GM18861 (cell line): Measurements from ENCODE around the gene ATP2A1.
"Not testable (repeated sequence)": the region's sequence is repeated elsewhere in the genome, so short reads cannot be mapped to it uniquely, and the experiment has no call there.

Experiments used
- ATAC-seq: cut with Tn5 transposase; IDR thresholded peaks from one replicate; pipeline ENCODE4 v1.9.1; 2021; ENCODE audit not compliant: unreplicated experiment

ATP2A1 gene

DNA sequence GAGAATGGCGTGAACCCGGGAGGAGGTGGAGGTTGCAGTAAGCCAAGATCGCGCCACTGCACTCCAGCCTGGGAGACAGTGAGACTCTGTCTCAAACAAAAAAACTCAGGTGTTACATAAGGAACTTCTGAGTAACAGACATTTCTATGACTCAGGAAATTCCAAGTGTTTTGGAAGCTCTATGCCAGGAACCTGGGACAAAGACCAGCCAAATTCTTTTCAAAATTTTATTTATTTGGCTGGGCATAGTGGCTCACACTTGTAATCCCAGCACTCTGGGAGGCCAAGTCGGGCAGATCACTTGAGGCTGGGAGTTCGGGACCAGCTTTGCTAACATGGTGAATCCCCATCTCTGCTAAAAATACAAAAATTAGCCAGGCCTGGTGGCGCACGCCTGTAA is 19.9 kb upstream of the ATP2A1 start:
- no peak for ATAC-seq

DNA sequence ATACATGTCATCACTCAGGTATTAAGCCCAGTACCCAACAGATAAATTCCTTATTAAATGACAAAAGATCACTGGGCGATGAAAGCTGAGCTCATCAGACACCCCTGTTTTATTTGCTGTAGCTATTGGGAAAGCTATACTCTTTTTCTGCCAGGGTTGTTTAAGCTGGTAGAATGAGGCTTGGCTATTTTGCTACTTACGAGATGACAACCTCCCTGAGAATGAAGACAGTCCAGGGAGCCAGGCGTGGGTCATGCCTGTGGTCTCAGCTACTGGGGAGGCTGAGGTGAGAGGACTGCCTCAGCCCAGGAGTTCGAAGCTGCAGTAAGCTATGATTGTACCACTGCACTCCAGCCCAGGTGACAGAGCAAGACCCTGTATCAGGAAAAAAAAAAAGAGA is 19.0 kb upstream of the ATP2A1 start:
- no peak for ATAC-seq

DNA sequence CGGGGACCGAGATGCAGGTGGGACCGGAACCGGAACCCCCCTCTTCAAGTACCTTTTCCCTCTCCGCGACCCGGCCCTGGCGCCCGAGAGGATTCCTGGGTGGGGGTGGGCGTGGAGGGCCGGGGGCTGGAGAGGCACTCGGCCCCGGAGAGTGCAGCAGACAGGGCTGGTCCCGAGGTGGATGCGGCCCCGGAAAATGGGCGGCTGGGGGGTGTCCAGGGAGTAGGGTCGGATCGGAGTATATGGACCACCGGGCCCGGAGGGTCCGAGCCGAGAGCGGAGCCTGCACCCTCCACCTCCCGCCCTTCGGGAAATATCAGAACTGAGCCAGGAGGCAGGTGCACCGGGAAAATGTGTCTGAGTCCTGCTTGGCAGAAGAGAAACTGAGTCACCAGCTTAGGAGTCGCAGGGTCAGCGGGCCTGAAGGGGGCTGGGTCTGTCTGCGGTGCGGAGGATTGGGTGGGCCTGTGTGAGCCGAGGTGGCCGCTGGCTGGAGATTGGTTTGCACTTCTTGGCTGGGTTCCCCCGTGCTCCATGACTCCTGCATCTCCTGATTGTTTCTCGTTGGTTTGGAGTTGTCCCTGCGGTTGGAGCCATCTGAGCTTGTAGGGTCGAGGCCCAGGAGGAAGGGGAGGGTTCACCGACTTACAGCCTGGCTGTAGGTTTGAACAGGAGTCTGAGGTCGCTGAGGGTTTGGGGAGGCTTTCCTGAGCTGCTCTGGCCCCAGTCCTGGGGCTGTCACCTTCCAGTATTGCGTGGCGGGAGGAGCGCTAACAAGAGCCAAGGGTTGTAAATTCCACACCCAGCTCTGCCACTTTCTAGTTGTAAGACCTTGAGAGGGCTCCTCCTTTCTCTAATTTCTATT is 14.1 kb upstream of the ATP2A1 start:
- ATAC-seq: no peak

DNA sequence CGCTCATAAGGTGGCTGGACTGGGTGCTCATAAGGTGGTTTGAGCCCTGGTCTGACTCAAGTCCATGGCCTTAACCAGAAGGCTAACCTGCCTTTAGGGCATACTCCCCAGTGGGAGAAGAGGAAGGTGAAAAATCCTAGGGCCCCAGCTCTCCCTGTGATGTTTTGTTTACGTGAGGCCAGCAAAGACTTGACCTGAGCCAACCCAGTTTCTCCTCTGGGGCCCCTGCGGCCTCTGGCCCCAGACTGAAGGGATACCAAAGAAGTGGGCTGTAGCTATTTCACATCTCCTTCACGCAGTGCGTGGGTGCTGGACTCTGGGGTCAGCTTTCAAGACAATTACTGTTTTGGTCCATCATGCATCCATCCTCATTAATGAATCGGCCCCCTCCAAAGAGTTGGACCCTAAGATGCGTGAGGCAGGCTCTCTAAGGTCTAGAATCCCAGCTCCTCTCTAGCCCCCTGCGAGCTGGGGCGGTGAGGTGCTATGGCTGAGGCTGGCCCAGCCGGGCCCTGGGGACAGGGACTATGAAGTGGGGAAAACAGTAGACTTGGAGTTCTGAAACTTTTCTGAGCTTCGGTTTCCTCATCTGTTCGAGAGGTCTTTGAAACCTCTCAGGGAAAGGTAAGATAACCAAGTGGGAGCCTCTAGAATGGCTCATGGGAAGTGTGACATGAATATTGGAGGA is 13.1 kb upstream of the ATP2A1 start:
- ATAC-seq: no peak

DNA sequence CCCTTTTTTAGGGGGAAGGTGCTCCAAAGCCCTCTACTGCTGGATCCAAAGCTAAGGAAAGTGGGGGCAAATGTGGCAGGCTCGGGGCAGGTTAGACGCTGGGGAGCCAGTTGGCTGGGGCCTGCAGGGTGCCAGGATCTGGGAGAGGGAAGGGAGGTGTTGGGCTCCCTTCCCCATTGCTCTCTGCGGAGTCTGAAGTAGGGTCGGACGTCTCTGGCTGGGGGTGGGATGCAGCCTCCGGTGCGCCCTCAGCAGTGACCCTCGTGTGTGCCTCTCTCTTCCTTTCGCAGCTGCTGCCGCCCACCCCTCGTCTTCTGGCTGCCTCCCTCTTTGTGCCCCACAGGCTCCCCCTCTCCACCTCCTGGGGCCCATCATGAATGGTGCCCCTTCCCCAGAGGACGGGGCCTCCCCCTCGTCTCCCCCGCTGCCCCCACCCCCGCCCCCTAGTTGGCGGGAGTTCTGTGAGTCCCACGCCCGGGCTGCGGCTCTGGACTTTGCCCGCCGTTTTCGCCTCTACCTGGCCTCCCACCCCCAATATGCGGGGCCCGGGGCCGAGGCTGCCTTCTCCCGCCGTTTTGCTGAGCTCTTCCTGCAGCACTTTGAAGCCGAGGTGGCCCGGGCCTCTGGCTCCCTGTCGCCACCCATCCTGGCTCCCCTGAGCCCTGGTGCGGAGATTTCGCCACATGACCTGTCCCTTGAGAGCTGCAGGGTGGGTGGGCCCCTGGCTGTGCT is 12.4 kb upstream of the ATP2A1 start:
- no peak for ATAC-seq

DNA sequence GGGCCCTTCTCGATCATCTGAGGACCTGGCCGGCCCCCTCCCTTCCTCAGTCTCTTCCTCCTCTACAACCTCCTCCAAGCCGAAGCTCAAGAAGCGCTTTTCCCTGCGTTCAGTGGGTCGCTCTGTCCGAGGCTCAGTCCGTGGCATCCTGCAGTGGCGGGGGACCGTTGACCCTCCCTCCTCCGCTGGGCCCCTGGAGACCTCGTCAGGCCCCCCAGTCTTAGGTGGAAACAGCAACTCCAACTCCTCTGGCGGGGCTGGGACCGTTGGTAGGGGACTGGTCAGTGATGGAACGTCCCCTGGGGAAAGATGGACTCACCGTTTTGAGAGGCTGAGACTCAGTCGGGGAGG is 11.9 kb upstream of the ATP2A1 start:
- ATAC-seq: no peak

DNA sequence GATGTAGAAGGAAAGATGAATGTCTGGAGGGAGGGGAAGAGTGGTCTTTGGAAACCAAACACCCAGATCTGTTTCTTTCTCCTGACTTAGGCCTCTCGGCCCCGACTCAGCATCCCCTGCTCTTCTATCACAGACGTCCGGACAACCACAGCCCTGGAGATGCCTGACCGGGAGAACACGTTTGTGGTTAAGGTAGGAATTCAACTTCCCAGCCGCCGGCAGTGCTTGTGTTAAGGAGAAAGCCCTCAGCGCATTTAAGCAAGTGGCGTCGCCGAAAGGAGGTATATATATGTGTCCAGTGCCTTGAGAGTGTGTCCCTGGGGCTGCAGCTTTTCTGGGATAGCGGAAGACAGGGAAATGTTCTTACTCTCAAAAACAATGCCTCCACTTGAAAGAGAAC is 11.0 kb upstream of the ATP2A1 start:
- no peak for ATAC-seq

DNA sequence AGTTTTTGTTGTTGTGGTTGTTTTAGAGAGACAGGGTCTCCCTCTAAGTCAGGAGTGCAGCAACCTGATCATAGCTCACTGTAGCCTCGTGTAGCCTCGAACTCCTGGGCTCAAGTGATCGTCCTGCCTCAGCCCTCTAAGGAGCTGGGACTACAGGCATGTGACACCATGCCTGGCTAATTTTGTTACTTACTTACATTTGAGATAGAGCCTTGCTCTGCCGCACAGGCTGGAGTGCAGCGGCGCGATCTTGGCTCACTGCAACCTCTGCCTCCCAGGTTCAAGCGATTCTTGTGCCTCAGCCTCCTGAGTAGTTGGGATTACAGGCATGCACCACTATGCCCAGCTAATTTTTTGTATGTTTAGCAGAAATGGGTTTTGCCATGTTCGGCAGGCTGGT is 10.6 kb upstream of the ATP2A1 start:
- ATAC-seq: not testable (repeated sequence)

DNA sequence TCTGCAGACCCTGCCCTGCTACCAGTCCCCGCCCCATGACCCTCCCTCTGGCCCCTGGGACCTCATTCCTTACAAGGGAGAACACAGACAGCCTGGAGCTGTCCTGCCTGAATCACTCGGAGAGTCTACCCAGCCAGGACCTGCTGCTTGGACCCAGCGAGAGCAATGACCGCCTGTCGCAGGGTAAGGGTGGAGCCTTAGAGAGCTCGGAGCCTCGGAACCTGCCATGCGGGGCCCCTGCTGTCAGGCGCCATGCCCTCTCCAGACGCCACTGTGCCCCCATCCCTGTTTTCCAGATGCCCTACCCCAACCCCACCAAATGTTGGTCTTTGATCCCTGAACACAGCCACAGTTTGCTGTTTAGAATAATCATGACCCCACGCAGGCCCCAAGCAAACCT is 9.1 kb upstream of the ATP2A1 start:
- no peak for ATAC-seq

DNA sequence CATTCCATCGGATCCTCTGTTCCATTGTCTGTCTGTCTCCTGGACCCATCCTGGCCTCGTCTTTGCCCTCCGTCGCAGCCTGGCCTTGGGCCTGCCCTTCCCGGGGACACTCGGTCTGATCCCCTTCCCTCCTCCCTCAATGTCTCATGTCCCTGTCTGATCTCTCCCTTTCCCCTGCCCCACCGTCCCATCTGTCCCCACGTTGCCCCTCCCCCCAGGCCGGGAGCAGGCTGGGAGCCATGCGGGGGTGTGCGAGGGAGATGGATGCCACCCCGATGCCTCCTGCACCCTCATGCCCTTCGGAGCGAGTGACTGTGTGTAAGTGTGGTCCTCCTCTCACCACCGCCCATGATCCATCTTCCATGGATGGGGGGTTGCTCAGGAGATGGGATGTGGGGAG is 5.3 kb upstream of the ATP2A1 start:
- ATAC-seq: no peak

DNA sequence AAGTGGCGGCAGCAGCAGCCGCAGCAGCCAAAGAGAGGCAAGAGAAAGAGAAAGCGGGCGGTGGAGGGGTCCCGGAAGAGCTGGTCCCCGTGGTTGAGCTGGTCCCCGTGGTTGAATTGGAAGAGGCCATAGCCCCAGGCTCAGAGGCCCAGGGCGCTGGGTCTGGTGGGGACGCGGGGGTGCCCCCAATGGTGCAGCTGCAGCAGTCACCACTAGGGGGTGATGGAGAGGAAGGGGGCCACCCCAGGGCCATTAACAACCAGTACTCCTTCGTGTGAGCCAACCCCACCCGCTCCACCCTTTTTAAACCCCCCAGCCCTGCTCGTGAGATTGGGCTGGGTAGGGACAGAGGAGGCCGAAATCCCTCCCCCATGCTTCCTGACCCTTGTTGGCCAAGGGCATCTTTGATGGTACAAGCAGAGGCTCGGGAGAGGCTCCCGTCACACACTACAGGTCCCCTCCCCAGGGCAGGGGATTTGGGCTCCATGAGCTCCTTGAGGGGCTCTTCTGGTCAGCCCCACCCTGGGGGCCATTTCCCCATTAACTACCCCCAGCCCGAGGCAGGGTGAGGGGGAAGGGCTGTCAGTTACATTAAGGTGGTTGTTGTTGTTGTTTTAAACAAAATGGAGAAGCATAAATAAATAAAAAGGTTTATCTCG is 4.6 kb upstream of the ATP2A1 start:
- no peak for ATAC-seq

DNA sequence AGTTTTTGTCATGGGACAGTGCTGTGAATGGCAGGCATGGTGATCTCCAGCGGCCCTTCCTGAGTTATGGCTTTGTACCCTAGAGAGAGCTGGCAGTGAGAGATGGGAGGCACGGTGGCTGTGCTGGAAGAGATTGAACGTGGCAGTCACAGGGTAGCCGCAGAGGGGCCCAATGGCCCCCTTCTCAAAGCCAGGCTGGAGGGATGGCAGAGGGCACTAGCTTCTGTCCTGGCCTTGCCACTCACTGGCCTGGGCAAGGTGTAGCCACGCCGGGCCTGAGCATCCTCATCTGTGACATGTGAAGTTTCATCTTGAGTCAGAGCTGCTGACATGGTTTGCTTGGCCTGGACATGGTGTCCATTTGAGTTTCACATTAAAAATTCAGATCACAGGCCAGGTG is 3.9 kb upstream of the ATP2A1 start:
- ATAC-seq: no peak

DNA sequence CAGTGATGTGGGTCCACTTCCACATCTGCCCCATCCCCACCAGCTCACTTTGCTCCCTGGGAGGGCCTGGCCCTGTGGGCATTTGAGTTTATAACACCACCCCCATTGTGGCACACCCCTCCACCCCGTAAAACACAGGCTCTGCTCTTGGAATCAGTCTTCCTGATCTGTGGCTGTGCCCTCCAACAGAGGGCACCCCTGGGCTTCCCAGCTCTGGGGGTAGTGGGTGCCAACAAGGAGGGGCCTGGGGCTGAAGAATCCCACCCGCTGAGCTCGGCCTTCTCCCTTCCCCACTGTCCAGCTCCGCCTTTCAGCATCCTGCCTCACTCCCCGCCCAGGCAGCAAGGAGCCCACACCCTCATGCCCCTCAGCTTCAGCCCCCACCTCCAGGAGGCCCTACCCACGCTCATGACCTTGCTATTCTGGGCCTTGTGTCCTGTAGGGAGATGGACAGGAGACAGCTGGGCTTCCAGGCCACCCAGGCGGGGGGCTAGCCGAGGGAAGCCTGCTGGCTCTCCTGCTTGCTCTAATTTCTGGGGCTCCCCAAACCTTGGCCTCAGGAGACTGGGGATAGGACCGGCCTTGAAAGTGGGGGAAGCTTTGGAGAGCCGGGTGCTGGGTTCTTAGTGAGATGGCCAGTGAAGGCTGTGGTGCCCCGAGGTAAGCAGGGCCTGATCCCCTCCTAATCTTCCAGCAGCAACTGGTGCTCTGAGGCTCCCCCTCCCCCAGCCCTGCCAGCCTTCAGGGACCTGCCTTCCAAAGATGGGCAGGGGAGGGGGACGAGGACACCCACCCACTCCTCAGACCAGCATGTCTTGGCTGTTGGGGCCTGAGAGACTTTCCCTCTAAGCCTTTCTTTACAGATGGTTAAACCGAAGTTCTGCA is 2.9 kb upstream of the ATP2A1 start:
- no peak for ATAC-seq

DNA sequence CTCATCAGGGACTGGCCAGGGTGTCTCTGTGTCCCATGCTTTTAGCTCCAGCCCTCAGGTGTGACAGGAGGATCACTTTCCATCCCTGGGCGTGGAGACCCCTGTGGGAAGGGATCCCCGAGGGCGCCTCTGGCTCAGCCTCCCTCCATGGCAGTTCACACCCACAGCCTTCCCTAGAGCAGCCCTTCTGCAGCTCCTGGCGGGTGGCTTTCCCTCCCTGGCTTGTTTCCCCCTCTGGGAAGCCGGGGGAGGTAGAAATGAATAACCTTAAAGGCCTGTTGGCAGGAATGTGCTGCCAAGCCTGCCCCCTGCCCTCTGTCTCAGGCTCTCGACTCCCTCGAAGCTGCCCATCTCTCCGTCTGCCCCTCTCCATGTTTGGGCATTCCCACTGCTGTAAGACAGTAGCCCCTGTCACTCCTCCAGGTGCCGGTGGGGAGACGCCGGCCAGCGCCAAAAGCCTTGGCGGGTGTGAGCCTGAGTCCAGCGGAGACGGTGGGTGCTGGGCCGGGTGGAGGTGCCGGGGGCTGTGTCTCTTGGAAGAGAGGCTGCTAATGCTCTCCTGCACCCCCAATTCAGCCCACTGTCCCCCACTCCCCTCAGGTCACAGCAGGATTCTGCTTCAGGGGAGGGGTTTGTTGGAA is 2.1 kb upstream of the ATP2A1 start:
- no peak for ATAC-seq

DNA sequence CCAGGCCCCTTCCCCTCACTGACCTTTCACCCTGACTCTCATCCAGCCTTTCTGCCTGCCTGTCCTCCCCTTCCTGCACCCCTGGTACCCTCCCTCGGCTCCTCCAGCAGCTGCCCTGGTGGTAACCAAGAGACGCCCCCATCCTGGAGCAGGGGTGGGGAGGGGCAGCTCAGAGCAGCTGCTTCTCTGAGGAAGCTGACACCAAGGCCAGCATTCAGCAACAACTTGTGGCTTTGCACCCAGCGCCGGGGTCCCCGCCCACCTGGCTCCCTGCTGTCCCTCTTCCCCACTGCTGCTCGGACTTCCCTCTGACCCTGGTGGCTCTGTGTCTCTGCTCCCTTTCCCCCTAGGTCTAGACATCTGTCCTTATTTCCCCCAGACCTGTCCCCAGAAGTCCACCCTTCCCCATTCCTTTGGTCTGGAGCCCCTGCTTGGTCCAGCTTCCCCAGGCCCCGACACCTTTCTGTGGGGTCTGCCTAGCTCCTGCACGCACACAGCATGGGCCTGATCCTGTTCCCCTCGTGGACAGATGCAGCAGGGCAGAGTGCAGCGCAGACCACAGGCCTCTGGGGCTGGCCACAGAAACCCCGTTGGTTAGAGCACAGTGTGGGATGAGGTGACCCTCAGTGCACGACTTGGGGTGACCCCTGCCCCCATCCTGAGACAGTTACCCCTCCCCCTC is 1.2 kb upstream of the ATP2A1 start:
- no peak for ATAC-seq

DNA sequence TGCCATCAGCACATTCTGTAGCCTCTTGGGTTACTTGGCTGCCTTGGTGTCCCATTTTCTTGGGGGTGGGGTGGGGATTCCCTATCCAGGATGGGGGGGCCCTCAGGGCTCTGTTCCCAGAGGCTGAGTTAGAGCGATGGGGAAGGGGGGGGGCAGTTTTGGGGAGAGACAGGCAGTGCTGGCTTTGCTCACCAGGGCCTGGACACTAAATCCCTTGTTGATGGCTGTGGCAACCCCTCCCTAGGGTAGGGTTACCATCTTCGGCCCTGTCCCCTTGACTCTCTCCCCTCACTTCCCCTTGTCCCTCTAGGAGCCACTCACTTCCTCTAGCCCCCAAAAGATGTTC is 660 bp upstream of the ATP2A1 start:
- no peak for ATAC-seq

DNA sequence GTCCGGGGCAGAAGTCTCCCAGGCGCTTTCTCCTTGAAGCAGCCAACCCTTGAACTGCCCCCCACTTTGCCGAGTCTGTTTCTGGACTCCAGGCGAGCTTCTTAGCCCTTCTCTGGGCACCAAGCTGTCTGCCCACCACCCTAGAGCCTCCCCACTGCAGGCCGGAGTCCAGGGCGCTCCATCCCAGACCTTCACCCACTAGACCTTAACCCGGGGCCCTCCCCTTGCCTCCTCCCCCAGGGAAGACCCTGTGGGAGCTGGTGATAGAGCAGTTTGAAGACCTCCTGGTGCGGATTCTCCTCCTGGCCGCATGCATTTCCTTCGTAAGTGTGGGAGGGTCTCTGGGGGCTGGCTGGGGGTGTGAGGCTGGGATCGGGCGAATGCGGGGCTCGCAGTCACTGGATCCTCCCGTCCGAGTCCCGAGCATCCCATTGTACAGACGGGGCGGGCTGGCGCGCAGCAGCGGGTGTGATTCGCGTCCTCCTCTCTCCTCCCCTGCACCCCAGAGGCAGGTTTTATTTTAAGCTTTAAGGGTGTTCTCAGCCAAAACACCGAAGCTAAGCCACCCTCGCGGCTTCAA is 1.1 kb downstream of the ATP2A1 start:
- peak; percentile 31 for ATAC-seq

DNA sequence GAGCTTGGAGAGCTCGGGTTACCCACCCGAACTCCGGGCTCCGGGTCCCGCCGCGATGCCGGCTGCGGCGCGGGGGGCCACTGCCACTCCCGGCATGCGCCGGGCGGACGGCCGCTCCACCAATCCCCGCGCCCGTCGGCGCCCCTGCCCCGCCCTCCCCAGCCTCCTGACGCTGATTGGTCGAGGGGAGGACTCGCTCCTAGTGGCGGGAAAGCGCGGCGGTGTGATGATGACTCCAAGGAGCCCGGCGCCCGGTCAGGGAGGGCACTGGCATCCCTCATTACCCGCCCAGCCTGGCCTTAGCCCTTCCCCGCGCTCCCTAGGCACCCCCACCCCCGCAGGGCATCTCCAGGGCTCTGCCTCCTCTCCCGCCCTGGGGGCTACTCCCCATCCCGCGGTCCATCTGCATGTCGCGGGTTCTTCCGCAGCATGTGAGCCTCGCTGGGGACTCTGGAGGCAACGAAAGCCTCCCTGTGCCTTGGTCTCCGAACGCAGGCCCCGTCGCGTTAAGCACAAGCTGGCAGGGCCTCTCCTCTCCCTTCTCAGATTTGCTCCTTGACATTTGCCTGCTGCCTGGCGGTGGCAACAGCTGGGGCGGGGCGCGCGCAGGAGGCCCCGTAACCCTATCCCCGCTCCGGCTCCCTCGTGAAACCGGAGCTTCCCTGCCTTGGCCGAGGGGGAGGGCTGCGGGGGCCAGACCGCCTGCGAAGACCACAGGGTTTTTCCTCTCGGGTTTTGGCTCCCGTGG is 1.7 kb downstream of the ATP2A1 start:
- ATAC-seq: peak; percentile 82

DNA sequence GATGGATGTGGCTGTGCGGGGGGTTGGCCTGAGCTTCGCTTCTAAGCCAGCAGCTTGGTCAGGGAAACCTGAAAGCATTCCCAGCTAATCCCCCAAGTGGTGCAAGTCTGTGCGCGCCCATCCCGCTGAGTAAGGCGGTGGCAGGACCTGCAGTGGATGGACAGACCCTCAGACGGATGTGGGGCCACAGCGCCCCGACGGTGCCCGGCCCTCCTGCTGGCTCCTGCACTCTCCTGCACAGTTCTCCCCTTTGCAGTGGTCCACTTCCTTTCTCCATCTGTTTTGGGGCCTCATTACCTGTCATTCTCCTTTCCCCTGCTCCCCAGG is 2.3 kb downstream of the ATP2A1 start:
- ATAC-seq: no peak
